Bronchial epithelial cell (primary cell): ENCODE results near the gene PAM16. TPM values are rescaled to one million over a fixed set of nuclear protein-coding genes. Genes with fewer than 3 reads are reported as not detected.

Source experiments
- DNase-seq: peaks from one replicate; pipeline ENCODE4 v3.0.0-alpha.2; 2010; ENCODE audit warnings: low read depth
- FAIRE-seq: peaks from 2 replicates; lab custom pipeline; 2011; peaks lifted over from hg19 to GRCh38; lab: Jason Lieb, UNC
- H3K27me3 ChIP-seq: 2 replicates; pipeline ENCODE4 v1.5.1; 2011; ENCODE audit warnings: low read length; ENCODE audit not compliant: control insufficient read depth, insufficient read depth
- H3K36me3 ChIP-seq: 2 replicates; pipeline ENCODE4 v1.5.1; 2011; ENCODE audit warnings: low read length; ENCODE audit not compliant: control insufficient read depth, insufficient read depth
- H3K4me3 ChIP-seq: 2 replicates; pipeline ENCODE4 v1.5.1; 2011; ENCODE audit warnings: mild to moderate bottlenecking, low read depth, low read length, control low read depth
- CTCF ChIP-seq: IDR thresholded peaks from 2 replicates; pipeline ENCODE4 v1.5.1; 2011; ENCODE audit warnings: mild to moderate bottlenecking, moderate library complexity, low read length, control low read depth, inconsistent platforms; ENCODE audit not compliant: insufficient read depth, severe bottlenecking
- total RNA-seq: library from RNA; depleted of rRNA; stranded (reverse); fragments of >200 nt; gene quantifications from 2 replicates; pipeline ENCODE4 v1.2.1, GENCODE V29; 2014

PAM16 gene
- total RNA-seq, 1 donor from 2014 or later = 50.3 TPM

GRCh38 chr16:4316108-4316863 lies 34.8 kb downstream of the PAM16 start:
- FAIRE-seq (no peak), DNase-seq (no peak)
- no peaks in the 10 kb centered on the region for H3K27me3 ChIP-seq
- TF ChIP-seq CTCF = no peak
- H3K36me3 ChIP-seq = no peaks in the 10 kb centered on the region
- H3K4me3 ChIP-seq = peak overlapping the region; percentile 52

GRCh38 chr16:4315186-4316107 lies 35.7 kb downstream of the PAM16 start, which contains the start of gene GLIS2:
Gene GLIS2, plus strand, starts transcription at chr16:4316067. Its CDS starts 16,214 bp downstream, at chr16:4332281.
- FAIRE-seq (no peak), DNase-seq (no peak)
- no peak for TF ChIP-seq CTCF
- Histone ChIP-seq H3K4me3 (peak within 1 kb of the TSS; percentile 52), H3K36me3 (no peaks in the 10 kb centered on the region), H3K27me3 (no peaks in the 10 kb centered on the region)

- Histone ChIP-seq H3K4me3 (peak overlapping the region; percentile 52), H3K36me3 (no peaks in the 10 kb centered on the region), H3K27me3 (no peaks in the 10 kb centered on the region)
- DNase-seq = peak; percentile 46
- no peak for FAIRE-seq
- peak; percentile 23 for TF ChIP-seq CTCF
Measured at GRCh38 chr16:4314532-4315185, 36.5 kb downstream of the PAM16 start.

- DNase-seq (no peak), FAIRE-seq (peak; percentile 95)
- Histone ChIP-seq H3K4me3 (no peak overlapping the region), H3K27me3 (no peaks in the 10 kb centered on the region), H3K36me3 (no peaks in the 10 kb centered on the region)
- TF ChIP-seq CTCF = peak; percentile 77
Measured at GRCh38 chr16:4313563-4314531, 37.3 kb downstream of the PAM16 start.

- H3K4me3 ChIP-seq = no peak overlapping the region
- peak; percentile 56 for DNase-seq
- no peak for FAIRE-seq
- H3K27me3 ChIP-seq = no peaks in the 10 kb centered on the region
- H3K36me3 ChIP-seq = no peaks in the 10 kb centered on the region
- TF ChIP-seq CTCF = peak; percentile 83
Measured at GRCh38 chr16:4309833-4310266, 41.3 kb downstream of the PAM16 start.
